ENCODE results near the gene RFX8. TPM values are rescaled to one million over a fixed set of nuclear protein-coding genes. Genes with fewer than 3 reads are reported as not detected.

Gene RFX8
- total RNA-seq: 0.38 and 0.49 TPM in 2 replicates

DNA sequence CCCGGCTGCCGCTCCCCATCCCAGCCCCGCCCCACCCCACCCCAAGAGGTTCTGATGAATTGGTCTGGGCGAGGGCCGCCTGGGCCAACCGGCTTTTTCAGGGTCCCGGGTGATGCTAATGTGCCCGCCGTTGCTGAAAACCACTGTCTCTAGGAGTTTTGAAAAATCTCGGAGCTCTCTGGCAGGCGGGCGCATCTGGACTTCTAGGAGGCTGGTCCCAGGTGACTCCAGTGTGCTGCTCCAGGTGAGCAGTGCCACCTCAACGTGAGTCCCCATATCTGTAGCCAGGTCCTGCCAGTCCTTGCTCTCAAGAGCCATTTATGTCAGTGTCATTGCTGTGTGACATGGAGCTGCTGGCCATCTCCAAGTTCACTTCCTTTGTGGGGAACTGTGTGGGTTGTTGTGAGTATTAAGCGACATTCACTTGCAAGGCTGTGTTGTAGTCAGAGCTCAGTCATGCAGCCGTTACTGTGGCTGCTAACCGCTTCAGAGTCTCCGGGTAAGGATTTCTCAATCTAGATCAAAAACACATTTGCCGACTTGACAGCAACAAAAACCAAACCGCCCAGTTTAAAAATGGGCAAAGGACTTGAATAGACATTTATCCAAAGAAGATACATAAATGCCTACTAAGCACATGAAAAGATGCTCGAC lies at the start of gene RFX8:
Gene RFX8 (minus strand): TSS at position 382 of the 654 bp plus-strand sequence. CDS start 8,264 bp downstream, outside the sequence.
- Mint-ChIP-seq H3K4me3 (peak within 1 kb of the TSS; percentile 84), H3K4me1 (peaks cover 43% of the 10 kb centered on the region), H3K9me3 (no peaks in the 10 kb centered on the region), H3K36me3 (ENCODE audit: low read depth) (peaks cover 2% of the 10 kb centered on the region), H3K27ac (peak within 1 kb of the TSS; percentile 92), H3K27me3 (no peaks in the 10 kb centered on the region)
- DNase-seq: peak; percentile 91
- intact Hi-C loops (cut with micrococcal nuclease): loop anchor here (1.0 to 10.0 kb wide), 9 partner anchors 28 to 356 kb away; partner anchors contain the start of gene RNF149

DNA sequence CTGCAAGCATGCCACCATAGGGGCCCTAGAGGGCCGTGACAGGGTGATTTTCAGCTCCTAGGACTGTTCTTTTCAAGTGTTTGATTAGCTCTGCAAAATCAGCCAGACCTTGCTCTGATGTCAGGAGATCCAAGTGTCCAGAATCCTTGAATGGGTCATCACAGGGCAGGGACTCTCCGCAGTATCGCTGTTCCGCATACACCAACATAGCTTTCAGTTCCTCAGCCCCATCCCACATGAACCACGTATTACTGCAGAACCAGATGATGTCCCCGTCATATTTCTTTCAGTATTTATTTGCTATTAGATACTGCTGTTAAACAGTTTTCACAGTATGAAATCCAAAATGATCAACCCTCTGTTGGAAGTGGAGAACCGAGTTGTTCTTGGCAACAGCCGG lies 46.6 kb upstream of the RFX8 start:
- Mint-ChIP-seq H3K27ac (no peak overlapping the region), H3K27me3 (peaks cover 15% of the 10 kb centered on the region), H3K9me3 (peaks cover 13% of the 10 kb centered on the region), H3K4me3 (no peak overlapping the region), H3K36me3 (ENCODE audit: low read depth) (peaks cover 4% of the 10 kb centered on the region), H3K4me1 (peaks cover 24% of the 10 kb centered on the region)
- intact Hi-C loops (cut with micrococcal nuclease): no loop called here
- no peak for DNase-seq

DNA sequence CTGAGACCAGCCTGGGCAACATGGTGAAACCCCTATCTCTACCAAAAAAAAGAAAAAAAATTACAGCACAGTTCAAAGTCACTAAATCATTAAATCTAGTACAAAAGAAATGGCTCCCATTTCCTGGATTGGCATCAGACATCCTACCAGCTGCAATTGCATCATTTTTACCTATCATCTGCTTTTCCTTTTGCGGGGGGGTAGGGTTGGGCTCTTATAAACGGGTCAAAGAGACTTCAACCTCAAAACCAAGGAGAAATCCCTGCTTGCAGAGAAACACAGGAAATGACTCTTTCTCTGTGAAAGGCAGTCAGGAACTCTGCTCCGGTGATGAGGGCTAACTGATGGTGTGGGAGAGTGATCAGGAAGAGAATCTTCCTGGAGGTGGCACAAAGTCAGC lies 45.3 kb upstream of the RFX8 start:
- intact Hi-C loops (cut with micrococcal nuclease): no loop called here
- peaks cover 7% of the 10 kb centered on the region for H3K27me3 Mint-ChIP-seq
- peaks cover 8% of the 10 kb centered on the region for H3K9me3 Mint-ChIP-seq
- peaks cover 31% of the 10 kb centered on the region for H3K4me1 Mint-ChIP-seq
- no peak overlapping the region for H3K27ac Mint-ChIP-seq
- H3K4me3 Mint-ChIP-seq: no peak overlapping the region
- H3K36me3 Mint-ChIP-seq (ENCODE audit: low read depth): peaks cover 4% of the 10 kb centered on the region
- peak; percentile 50 for DNase-seq

DNA sequence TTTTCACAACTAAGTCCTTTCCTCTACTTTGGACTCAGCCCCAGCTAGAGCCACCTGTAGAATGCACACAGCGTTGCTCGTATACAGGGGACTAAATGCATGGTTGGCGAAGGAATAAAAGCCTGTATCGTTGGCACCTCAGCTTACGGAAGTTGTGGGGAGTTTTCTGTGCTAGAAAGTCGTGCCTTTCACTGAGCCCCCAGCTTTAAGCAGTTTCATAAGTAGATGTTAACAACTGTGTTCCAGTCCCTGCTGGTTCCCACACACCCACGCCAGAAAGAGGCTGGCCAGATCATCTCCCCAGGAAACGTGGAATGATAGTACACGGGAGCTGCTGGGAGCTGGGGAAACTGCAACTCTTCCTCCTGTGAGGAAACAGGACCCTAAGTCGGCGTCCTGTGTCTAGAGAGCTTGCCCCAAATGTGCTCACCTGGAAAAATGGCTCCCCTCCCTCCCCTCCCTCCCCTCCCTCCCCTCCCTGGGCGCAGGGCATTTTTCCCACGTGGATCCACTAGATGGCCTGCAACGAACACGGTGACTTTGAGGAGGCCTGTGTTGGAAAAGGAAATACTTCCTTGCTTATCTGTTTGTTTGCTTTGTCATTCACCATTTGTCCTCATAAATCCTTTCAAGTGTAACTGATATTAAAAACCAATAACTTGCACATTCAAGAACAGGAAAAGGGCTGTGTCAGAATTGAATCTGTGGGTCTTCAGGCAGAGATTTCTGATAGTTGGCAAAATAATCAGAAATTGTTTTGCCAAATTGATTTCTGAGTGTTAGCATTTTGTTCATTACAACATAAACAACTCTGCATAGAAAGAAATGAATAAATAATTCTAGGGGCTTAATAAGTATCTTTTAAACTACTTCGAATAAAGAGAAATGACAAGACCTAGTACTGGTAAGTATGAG lies 43.9 kb upstream of the RFX8 start:
- no peak overlapping the region for H3K27ac Mint-ChIP-seq
- peaks cover 4% of the 10 kb centered on the region for H3K36me3 Mint-ChIP-seq (ENCODE audit: low read depth)
- H3K4me3 Mint-ChIP-seq: no peak overlapping the region
- H3K27me3 Mint-ChIP-seq: no peaks in the 10 kb centered on the region
- H3K9me3 Mint-ChIP-seq: peaks cover 8% of the 10 kb centered on the region
- peak; percentile 43 for DNase-seq
- H3K4me1 Mint-ChIP-seq: peaks cover 38% of the 10 kb centered on the region
- intact Hi-C loops (cut with micrococcal nuclease): loop anchor here (5.0 kb wide), 1 partner anchor 42 kb away; the partner anchor contains the start of gene RFX8

DNA sequence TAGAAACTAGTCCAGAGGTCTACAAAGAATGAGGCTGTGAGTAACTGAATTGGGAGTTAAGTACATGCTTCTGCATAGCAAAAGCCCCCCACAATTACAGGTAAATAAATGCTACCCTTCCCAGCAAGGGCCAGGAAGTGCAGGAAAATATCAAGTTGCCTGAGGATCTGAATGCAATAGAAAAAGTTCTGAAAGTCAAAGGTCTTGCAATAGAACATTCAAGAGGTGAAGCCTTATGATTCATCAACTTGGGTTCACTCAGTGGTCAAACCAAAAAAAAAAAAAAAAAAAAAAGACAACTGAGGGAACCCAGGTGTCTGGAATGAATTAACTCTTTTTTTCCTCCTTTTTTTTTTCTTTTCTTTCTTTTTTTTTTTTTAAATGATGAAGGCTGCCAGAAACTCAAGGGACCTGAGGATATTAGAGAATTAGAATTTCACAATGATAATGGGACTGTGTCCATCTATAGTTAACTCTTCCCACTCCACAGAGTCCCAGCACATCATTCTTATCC lies 42.9 kb upstream of the RFX8 start:
- Mint-ChIP-seq H3K27ac (no peak overlapping the region), H3K36me3 (ENCODE audit: low read depth) (peaks cover 4% of the 10 kb centered on the region), H3K9me3 (peaks cover 13% of the 10 kb centered on the region), H3K4me3 (no peak overlapping the region), H3K4me1 (peaks cover 38% of the 10 kb centered on the region), H3K27me3 (peaks cover 5% of the 10 kb centered on the region)
- DNase-seq: no peak
- intact Hi-C loops (cut with micrococcal nuclease): loop anchor here (5.0 kb wide), 1 partner anchor 41 kb away; the partner anchor contains the start of gene RFX8

DNA sequence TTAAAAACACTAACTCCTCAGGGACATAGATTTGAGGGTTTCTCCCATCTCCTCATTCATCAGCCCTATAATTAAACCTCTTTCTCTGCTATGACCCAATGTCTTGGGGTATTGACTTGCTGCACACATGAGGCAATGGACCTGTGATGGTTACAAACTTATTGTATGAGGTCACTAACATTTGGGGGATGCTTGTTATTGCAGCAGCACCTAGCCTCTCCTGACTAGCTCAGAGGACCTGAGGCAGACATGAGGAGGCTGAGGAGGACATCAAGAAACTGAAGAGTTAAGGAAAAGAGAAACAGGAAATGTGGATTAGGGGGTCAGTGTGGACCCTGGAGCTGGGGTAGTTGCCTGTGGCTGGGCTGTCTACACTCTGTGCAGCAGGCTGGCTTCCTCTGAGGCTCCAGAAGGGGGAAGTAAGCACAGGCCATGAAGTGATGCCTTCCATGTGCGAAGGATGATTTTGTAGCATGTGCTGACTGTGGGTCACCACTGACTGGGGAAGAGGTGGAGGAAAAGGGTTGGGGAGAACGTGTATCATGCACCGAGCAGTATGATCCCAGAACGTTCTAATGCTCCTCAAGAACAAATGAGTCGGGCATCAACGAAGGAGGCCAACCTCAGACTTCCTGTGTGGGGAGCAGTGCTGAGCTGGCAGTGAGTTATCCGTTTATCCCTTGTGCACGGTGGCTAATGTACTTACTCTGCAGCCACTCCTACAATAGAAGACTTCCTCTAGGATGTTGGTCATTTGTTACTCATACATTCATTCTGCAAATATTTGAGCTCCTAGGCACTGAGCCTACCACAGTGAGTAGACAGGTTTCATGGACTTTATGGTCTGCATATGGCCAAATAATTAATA lies 42.1 kb upstream of the RFX8 start:
- Mint-ChIP-seq H3K4me3 (no peak overlapping the region), H3K4me1 (peaks cover 38% of the 10 kb centered on the region), H3K27ac (peak overlapping the region; percentile 8), H3K9me3 (peaks cover 13% of the 10 kb centered on the region), H3K36me3 (ENCODE audit: low read depth) (peaks cover 4% of the 10 kb centered on the region), H3K27me3 (peaks cover 5% of the 10 kb centered on the region)
- intact Hi-C loops (cut with micrococcal nuclease): loop anchor here (5.0 kb wide), 1 partner anchor 40 kb away; the partner anchor contains the start of gene RFX8
- DNase-seq: peak; percentile 66

DNA sequence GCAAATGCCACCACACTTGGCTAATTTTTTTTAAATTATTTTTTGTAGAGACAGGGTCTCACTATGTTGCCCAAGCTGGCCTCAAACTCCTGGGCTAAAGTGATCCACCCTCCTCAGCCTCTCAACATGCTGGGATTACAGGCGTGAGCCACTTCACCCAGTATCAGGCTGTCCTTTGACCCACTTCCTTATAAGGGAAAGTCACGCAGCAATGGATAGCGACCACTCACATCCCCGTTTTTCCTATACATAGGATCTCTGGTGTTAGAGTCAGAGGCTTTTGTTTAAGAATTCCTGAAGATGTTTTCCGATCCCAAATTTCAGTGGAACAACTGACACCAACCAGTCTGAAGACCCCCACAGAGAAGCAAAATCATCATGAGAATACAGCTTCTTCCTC lies 41.4 kb upstream of the RFX8 start:
- Mint-ChIP-seq H3K27me3 (peaks cover 5% of the 10 kb centered on the region), H3K36me3 (ENCODE audit: low read depth) (peaks cover 4% of the 10 kb centered on the region), H3K9me3 (peaks cover 13% of the 10 kb centered on the region), H3K4me1 (peaks cover 38% of the 10 kb centered on the region), H3K27ac (no peak overlapping the region), H3K4me3 (no peak overlapping the region)
- no peak for DNase-seq
- intact Hi-C loops (cut with micrococcal nuclease): loop anchor here (5.0 kb wide), 1 partner anchor 39 kb away; the partner anchor contains the start of gene RFX8

DNA sequence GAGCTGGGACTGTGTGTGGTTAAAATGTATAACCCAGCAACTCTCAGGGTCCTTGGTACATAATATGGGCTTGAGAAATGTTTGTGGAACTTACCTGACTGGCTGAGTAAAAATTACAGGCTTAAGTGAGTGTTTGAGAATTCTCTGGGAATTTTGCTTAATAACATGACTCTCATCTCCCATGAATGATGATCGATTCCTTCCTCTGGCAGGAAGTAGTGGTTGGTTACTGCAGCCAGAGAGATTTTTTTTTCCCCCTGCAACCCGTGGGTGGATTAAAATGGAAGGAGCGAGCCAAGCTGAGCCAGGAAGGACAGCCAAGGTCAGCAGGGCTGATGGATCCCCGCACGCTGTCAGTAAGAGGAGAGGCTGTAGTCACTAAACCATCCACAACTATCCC lies 40.6 kb upstream of the RFX8 start:
- no peak overlapping the region for H3K4me3 Mint-ChIP-seq

DNA sequence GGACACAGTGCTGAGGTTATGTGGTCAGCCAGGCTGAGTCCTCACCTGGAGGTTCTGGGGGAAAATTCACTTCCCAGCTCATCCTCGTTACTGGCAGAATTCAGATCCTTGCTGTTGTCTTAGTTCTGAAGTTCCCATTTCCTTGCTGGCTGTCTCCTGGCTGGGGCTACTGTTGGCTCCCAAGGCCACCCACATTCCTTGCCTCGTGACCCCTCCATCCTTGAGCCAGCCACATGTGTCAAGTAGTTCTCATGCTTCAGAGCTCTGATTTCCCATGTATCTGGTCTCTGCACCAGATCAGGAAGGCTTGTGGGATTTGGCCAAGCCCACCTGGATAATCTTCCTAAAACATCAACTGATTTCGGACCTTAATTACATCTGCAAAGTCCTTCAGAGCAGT lies 38.1 kb upstream of the RFX8 start:
- H3K27ac Mint-ChIP-seq: no peak overlapping the region
- peaks cover 28% of the 10 kb centered on the region for H3K4me1 Mint-ChIP-seq
- peaks cover 13% of the 10 kb centered on the region for H3K9me3 Mint-ChIP-seq
- intact Hi-C loops (cut with micrococcal nuclease): no loop called here
- no peak for DNase-seq
- H3K27me3 Mint-ChIP-seq: peaks cover 5% of the 10 kb centered on the region
- H3K4me3 Mint-ChIP-seq: no peak overlapping the region
- peaks cover 4% of the 10 kb centered on the region for H3K36me3 Mint-ChIP-seq (ENCODE audit: low read depth)

More for the DNA sequence above, 40.6 kb upstream of the RFX8 start:
- peaks cover 37% of the 10 kb centered on the region for H3K4me1 Mint-ChIP-seq
- intact Hi-C loops (cut with micrococcal nuclease): loop anchor here (5.0 kb wide), 1 partner anchor 38 kb away; the partner anchor contains the start of gene RFX8
- peaks cover 4% of the 10 kb centered on the region for H3K36me3 Mint-ChIP-seq (ENCODE audit: low read depth)
- peaks cover 13% of the 10 kb centered on the region for H3K9me3 Mint-ChIP-seq
- no peak for DNase-seq
- no peak overlapping the region for H3K27ac Mint-ChIP-seq
- peaks cover 5% of the 10 kb centered on the region for H3K27me3 Mint-ChIP-seq

DNA sequence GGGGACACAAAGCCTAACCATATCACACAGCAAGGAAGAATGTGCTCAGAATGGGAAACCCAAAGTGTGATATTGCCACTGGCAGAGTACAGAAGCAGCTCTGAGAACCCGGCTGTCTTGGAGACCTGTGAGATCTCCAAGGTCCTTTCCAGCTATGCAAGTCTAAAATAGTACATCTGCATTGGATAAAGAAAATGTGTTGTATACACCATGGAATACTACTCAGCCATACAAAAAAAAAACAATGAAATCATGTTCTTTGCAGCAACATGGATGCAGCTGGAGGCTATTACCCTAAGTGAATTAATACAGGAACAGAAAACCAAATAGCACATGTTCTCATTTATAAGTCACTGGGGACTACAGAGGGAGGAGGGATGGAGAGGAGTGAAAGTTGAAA lies 36.5 kb upstream of the RFX8 start:
- Mint-ChIP-seq H3K27ac (no peak overlapping the region), H3K4me1 (peaks cover 14% of the 10 kb centered on the region), H3K4me3 (no peak overlapping the region), H3K9me3 (peaks cover 6% of the 10 kb centered on the region), H3K36me3 (ENCODE audit: low read depth) (no peaks in the 10 kb centered on the region), H3K27me3 (peaks cover 5% of the 10 kb centered on the region)
- intact Hi-C loops (cut with micrococcal nuclease): no loop called here
- DNase-seq: no peak

DNA sequence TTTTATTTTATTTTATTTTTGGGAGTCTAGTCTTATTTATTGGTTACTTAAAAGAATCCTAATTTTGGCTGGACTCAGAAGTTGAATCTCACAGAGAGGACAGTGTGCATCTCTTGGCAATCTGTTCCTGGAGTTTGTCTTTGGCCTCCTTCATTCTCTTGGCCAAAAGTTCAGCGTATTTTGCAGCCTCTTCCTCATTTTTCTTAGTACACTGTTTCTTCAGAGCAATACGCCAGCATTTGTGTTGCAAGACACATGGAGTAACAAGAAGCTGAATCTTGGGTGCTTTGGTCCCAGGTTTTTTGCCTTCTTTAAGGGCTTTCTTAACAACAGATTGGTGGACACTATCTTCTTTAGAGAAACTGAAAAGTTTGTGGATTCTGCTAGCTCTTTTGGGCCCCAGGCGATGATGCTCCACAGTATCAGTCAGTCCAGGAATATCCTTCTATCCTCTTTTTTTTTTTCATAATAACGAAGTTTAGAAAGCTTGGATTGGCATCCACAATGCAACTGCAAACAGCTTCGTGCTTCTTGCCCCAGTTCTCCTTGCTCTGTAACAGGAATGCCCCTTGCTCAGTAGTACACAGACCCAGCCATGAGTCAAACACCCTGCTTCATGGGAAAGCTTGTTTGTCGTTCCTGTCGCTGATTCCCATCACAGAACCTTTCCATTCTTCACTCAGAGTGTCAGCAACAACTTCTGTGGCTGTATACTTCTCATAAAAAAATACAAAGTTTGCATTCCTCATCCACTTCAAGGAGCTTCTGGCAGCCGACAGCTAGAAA lies 34.8 kb upstream of the RFX8 start:
- H3K4me1 Mint-ChIP-seq: peaks cover 4% of the 10 kb centered on the region
- H3K9me3 Mint-ChIP-seq: peaks cover 6% of the 10 kb centered on the region
- H3K27ac Mint-ChIP-seq: no peak overlapping the region
- DNase-seq: no peak
- H3K4me3 Mint-ChIP-seq: no peak overlapping the region
- intact Hi-C loops (cut with micrococcal nuclease): no loop called here
- peaks cover 5% of the 10 kb centered on the region for H3K27me3 Mint-ChIP-seq
- no peaks in the 10 kb centered on the region for H3K36me3 Mint-ChIP-seq (ENCODE audit: low read depth)

DNA sequence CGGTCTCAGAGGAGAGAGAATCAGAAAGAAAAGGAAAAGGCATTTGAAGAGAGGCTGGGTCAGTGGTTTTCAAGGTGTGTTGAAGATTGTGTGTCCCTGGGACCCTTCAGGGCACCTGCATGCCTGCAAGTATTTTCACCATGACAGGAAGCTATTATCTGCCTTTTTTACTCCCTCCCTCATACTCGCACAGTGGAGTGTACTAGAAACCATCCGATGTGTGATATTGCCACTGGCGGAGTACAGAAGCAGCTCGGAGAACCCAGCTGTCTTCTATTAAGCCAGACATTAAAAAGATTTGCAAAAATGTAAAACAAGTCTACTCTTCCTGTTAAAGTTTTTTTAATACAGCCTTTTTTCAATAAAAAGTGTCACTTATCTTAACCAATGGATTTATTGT lies 33.7 kb upstream of the RFX8 start:
- H3K4me3 Mint-ChIP-seq: no peak overlapping the region
- peaks cover 6% of the 10 kb centered on the region for H3K9me3 Mint-ChIP-seq

More for the DNA sequence above, 33.7 kb upstream of the RFX8 start:
- Mint-ChIP-seq H3K4me1 (no peaks in the 10 kb centered on the region), H3K27me3 (peaks cover 5% of the 10 kb centered on the region), H3K36me3 (ENCODE audit: low read depth) (no peaks in the 10 kb centered on the region), H3K27ac (no peak overlapping the region)
- no peak for DNase-seq
- intact Hi-C loops (cut with micrococcal nuclease): no loop called here
